Mucosa of rectum (tissue), 2 donors: ENCODE measurements around the gene HEXA.

Experiments
- H3K27ac ChIP-seq, 2 donors: one replicate each; pipeline ENCODE4 v1.7.0; 2013; ENCODE audit warnings: inconsistent platforms in 2 of 2, low read depth in 2 of 2, low read length in 2 of 2
- H3K27me3 ChIP-seq, 2 donors: one replicate each; pipeline ENCODE4 v1.7.0; 2013; ENCODE audit warnings: low read length in 2 of 2; ENCODE audit not compliant: control insufficient read depth in 2 of 2, insufficient read depth in 2 of 2
- H3K36me3 ChIP-seq, 2 donors: one replicate each; pipeline ENCODE4 v1.7.0; 2013; ENCODE audit warnings: low read length in 2 of 2; ENCODE audit not compliant: control insufficient read depth in 2 of 2, insufficient read depth in 2 of 2
- H3K4me1 ChIP-seq, 2 donors: one replicate each; pipeline ENCODE4 v1.7.0; 2013; ENCODE audit warnings: low read length in 2 of 2, mild to moderate bottlenecking in 1 of 2; ENCODE audit not compliant: control insufficient read depth in 2 of 2, insufficient read depth in 2 of 2
- H3K4me3 ChIP-seq, 2 donors: one replicate each; pipeline ENCODE4 v1.7.0; 2013; ENCODE audit warnings: low read length in 2 of 2
- H3K9ac ChIP-seq, 2 donors: one replicate each; pipeline ENCODE4 v1.7.0; 2013; ENCODE audit warnings: low read length in 2 of 2, low read depth in 1 of 2, mild to moderate bottlenecking in 1 of 2
- H3K9me3 ChIP-seq, 2 donors: one replicate each; pipeline ENCODE4 v1.7.0; 2013; ENCODE audit warnings: low read length in 2 of 2; ENCODE audit not compliant: control insufficient read depth in 2 of 2
- donor health status: healthy.
- donor health status: Normal muscosa, but diverticular disease.

HEXA gene

GRCh38 chr15:72313881-72314280 is 61.9 kb downstream of the HEXA start:
- Histone ChIP-seq H3K4me3 (no peak overlapping the region), H3K27me3 (no peaks in the 10 kb centered on the region), H3K4me1 (no peaks in the 10 kb centered on the region), H3K9ac (no peak overlapping the region), H3K27ac (no peak overlapping the region), H3K9me3 (no peaks in the 10 kb centered on the region), H3K36me3 (no peaks in the 10 kb centered on the region)

GRCh38 chr15:72313448-72313840 is 62.4 kb downstream of the HEXA start:
- no peak overlapping the region for H3K9ac ChIP-seq
- H3K36me3 ChIP-seq = no peaks in the 10 kb centered on the region
- H3K4me3 ChIP-seq = no peak overlapping the region
- no peaks in the 10 kb centered on the region for H3K27me3 ChIP-seq
- H3K4me1 ChIP-seq = no peaks in the 10 kb centered on the region
- H3K9me3 ChIP-seq = no peaks in the 10 kb centered on the region
- no peak overlapping the region for H3K27ac ChIP-seq

- H3K4me1 ChIP-seq = no peaks in the 10 kb centered on the region
- no peaks in the 10 kb centered on the region for H3K36me3 ChIP-seq
- no peaks in the 10 kb centered on the region for H3K27me3 ChIP-seq
Measured at GRCh38 chr15:72312605-72313447, 63.0 kb downstream of the HEXA start.

GRCh38 chr15:72307026-72307425 is 68.8 kb downstream of the HEXA start:
- Histone ChIP-seq H3K27ac (no peak overlapping the region), H3K9me3 (no peaks in the 10 kb centered on the region), H3K27me3 (no peaks in the 10 kb centered on the region), H3K4me1 (no peaks in the 10 kb centered on the region), H3K4me3 (no peak overlapping the region), H3K9ac (no peak overlapping the region), H3K36me3 (no peaks in the 10 kb centered on the region)

More at GRCh38 chr15:72312605-72313447, 63.0 kb downstream of the HEXA start:
- Histone ChIP-seq H3K27ac (no peak overlapping the region), H3K9me3 (no peaks in the 10 kb centered on the region), H3K9ac (no peak overlapping the region), H3K4me3 (no peak overlapping the region)

GRCh38 chr15:72306211-72306785 is 69.5 kb downstream of the HEXA start:
- Histone ChIP-seq H3K36me3 (no peaks in the 10 kb centered on the region), H3K27me3 (no peaks in the 10 kb centered on the region), H3K27ac (no peak overlapping the region), H3K9me3 (no peaks in the 10 kb centered on the region), H3K4me1 (no peaks in the 10 kb centered on the region), H3K9ac (no peak overlapping the region), H3K4me3 (no peak overlapping the region)

- Histone ChIP-seq H3K27ac (no peak overlapping the region), H3K9me3 (no peaks in the 10 kb centered on the region), H3K9ac (no peak overlapping the region), H3K27me3 (no peaks in the 10 kb centered on the region), H3K36me3 (no peaks in the 10 kb centered on the region), H3K4me3 (no peak overlapping the region), H3K4me1 (no peaks in the 10 kb centered on the region)
Measured at GRCh38 chr15:72304596-72304995, 71.2 kb downstream of the HEXA start.

- Histone ChIP-seq H3K9me3 (no peaks in the 10 kb centered on the region), H3K27ac (no peak overlapping the region), H3K4me3 (no peak overlapping the region), H3K36me3 (no peaks in the 10 kb centered on the region), H3K4me1 (no peaks in the 10 kb centered on the region), H3K27me3 (no peaks in the 10 kb centered on the region), H3K9ac (no peak overlapping the region)
Measured at GRCh38 chr15:72302955-72303354, 72.9 kb downstream of the HEXA start.
